HG02798 (cell line): ENCODE data around the gene RXRB.

Experiments used
- ATAC-seq: cut with Tn5 transposase; IDR thresholded peaks from one replicate; pipeline ENCODE4 v1.9.1; 2021; ENCODE audit warnings: mild to moderate bottlenecking; ENCODE audit not compliant: unreplicated experiment, poor library complexity

RXRB gene

GRCh38 chr6:33198159-33198852 is 2.2 kb downstream of the RXRB start:
- ATAC-seq: no peak

- ATAC-seq: no peak
These were observed 2.9 kb downstream of the RXRB start for GRCh38 chr6:33197431-33198048.

DNA sequence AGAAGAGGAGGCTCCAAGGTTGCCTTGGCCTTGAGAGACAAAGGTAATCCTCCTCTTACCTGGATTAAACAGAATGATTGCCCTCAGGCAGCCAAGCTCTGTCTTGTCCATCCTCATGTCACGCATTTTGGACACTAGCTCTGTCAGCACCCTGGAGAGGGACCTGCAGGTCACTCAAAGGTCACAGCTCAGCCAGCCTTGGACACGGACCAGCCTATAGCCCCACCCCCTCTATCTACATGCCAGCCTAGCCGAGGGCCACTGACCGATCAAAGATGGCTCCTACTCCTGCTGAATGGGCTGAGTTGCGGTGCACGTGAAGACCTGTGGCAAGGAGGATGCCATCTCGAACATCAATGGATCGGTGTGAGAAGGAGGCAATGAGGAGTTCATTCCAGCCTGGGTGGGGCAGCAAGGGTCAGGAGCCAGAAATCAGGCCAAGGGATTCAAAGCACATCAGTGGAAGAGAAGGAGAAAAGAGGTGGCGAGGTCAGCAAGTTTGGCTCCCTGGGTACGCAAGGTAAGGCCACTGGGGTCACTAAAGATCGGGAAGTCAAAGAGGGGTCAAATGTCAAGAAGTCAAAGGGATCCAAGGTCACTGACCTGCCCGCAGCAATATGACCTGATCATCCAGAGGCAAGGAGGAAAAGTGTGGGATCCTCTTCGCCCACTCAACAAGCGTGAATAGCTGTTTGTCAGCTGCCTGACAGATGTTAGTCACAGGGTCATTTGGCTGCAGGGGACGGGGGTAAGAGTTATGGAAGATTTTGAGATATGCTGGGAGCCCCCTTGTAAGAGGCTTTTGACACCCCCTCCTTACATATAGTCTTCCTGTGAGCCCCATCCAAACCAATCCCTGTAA is 4.9 kb downstream of the RXRB start:
- no peak for ATAC-seq

GRCh38 chr6:33194431-33194979 is 6.0 kb downstream of the RXRB start:
- ATAC-seq: no peak

DNA sequence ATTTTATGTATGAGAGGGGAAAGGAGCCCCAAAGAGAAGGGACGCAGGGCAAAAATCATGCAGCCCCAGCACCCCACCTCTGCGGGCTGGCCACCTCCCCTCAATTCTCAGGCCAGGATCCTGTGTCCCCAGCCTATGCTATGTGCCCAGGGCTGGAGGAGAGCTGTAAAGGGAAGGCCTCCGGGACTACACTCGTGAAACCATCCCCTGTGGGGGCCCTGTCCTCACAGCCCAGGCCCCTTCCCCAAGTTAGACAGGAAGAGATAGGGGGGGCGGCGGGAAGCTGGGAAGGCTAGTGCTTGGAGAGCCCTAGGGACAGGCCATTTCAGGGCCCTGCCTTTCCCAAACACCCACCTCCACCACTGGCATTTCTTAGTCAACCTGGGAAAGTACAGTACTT is 6.8 kb downstream of the RXRB start:
- no peak for ATAC-seq

DNA sequence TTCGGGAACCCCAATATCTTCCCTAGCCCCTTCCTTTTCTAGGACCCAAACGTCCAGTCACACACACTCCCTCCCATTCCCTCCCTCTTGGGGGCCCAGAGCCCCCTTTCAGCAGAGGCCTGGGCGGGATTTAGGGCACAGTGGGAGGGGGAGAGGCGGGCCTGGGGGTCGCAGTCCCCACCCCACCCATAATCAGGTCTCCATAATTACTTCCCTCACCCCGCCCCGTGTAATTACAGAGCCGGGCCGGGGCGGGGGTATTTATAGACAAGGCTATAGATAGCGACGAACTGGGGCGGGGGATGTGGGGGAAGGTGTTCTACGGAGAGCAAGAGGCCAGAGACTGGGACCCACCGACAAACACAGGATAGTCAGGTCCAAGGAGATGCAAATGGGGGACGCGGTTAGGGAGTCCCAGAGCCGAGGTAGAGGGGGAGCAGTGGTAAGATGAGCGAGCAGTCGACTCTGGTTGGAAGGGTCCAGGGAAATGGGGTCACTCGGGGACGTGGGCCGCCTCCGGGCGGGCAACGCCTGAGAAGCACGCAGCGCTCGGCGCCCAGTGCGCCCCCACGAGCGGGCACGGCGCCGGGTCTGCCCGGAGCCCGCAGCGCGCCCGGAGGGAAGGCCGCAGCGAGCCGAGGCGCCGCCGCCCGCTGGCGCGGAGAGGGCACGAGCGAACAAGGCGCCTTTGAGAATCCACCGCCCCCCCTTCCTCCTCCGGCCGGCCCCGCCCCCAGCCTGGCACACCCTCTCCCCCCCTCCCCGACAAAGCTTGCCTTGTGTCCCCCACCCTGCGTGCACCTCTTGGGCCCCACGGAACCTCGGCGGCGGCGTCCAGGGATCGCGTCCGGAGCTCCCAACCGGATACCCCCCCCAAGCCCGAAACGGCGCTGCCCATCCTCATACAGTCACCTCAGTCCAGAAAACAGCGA is 7.5 kb downstream of the RXRB start:
- ATAC-seq: no peak

- ATAC-seq: no peak
These were observed 8.3 kb downstream of the RXRB start, which contains the start of gene COL11A2 for GRCh38 chr6:33192105-33192646. TSS of gene COL11A2 (minus strand) at chr6:33192467. CDS start at chr6:33192240, 227 bp downstream.

GRCh38 chr6:33191383-33192104 is 8.9 kb downstream of the RXRB start:
- no peak for ATAC-seq

GRCh38 chr6:33190504-33191107 is 9.9 kb downstream of the RXRB start:
- no peak for ATAC-seq

DNA sequence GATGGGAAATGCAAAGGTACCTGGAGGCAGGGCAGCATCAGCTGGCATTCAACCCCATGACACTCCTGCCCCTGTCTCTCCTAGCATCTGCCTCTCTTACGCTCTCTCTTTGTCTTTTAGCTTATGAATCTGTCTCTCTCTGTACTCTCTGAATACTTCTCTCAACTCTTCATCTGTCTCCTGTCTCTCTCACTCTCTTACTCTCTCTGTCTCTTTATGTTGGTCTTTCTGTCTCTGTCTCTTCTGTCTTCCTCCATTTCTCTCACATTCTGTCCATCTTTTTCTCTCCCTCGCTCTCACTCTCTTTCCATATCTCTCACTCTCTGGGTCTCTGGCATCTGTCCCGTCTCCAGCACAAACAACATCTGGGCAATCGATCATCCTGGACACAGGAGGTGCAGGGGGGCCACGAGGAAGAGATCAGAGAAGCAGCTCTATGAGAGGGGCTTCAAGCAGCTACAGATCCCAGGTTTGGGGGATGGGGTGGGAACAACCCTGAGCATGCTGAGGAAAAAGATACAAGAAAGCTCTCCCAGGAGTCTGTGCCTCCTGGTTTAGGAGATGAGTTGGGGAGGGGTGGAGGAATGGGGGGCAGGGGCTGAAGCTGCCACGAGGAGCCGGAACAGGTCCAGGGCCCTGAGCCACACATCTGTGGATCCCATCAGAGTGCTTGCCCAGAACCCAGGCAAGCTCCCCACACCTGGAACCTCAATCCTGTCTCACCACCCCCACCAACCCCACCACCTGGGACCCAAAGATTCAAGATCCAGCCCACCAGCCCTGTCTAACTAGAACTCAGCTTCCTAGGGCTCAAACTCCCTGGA is 10.6 kb downstream of the RXRB start:
- no peak for ATAC-seq

DNA sequence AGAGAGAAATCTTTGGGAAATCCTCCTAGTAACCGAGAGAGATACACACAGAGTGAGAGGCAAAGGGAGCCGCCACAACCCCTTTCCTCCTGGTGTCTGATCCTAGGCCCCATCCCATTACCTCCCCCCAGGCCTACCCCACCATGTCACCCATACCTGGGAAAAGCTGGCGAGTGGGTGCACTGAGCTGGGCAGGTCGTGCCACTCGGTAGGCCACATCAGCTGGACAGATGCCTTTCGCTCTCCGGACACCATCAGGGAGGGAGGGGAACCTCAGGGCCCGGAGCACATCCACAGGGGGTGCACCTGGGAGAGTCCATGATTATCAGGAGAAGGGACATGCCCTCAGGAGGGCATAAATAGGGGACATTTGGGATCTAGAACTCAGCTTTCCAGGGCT is 11.3 kb downstream of the RXRB start:
- no peak for ATAC-seq

DNA sequence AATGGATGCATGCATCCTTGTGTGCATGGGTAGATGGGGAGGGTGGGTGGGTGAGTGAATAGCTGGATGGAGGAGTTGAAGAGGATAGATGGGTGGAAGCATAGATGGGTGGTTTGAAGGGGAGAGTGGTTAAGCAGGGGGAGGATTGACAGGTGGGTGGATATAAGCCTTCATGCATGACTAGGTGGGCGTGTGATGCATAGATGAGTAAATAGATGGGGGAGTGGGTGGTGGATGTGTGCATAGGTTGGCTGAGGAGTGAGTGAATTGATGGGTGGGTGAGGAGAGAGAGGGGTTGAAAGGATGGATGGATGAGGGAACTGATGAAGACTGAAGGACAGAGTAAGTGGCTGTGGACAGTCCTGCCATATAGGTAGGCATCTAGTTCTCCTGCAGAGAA is 12.7 kb downstream of the RXRB start:
- ATAC-seq: no peak

DNA sequence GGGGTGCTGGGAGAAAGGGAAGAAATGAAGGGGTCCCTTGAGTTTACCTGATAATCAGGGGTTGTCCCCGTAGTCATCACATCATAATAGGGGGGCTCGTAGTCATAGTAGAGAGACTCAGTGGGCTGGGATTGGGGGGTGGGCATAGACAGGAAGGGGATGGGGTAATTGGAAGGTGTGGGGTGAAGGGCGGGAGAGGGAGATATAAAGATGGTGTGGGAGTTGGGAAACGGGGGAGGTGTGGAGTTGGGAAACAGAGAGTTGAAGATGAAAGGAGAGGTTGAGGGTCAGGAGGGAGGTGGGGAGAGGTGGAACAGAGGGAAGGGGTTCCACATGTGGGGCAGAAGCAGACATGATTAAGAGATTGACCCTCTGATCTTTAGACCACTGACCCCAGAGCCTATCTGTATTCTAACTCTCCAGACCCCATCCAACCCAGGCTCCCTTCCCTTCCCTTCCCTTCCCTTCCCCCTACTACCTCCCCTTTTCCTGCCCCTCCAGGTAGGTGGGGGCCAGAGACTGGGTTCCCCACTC is 14.7 kb downstream of the RXRB start:
- no peak for ATAC-seq

DNA sequence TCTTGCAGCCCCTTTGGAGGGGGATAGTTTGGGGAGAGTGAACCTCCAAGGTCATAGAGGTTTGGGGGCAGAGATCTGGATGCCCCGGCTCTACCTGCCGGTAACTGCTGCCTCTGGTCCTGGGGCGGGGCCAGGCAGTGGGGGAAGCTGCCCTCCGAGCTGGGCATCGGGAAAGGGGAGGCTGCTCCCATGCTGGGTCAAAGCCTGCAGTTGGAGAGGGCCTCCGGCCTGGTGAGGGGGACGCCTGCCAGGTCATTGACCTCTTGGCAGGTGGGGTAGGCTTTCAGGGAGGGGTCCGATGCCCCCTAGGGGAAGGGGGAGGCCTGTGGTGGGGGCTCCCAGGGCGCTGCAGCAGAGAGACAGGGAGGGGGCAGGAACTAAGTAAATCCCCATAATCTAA is 15.3 kb downstream of the RXRB start:
- ATAC-seq: no peak

GRCh38 chr6:33183071-33183683 is 17.3 kb downstream of the RXRB start:
- no peak for ATAC-seq

DNA sequence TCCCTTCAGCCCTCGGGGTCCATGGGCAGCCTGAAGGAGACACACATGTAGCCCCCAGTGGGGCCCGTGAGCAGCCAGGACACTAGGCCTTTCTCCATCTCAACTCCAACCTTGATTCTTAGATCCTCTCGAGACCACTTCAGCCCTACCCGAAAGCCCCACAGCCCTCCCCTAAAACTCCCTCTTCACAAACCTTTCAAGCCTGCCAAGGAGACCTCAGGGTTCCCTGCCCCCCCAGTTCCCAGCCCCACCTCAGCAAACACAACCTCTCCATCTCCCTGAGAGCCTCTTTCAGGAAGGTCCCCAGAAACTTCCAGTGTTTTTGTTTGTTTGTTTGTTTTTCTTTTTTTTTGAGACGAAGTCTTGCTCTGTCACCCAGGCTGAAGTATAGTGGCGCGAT is 19.3 kb downstream of the RXRB start:
- no peak for ATAC-seq
